BLaER1 (cell line): Measurements from ENCODE around the gene IL4I1.

ENCODE experiments used
- H3K27ac ChIP-seq: shearing (Covaris generic); formaldehyde crosslinking; 2 replicates; pipeline ENCODE4 v1.8.1; 2022
- H3K27me3 ChIP-seq: shearing (Covaris generic); formaldehyde crosslinking; 2 replicates; pipeline ENCODE4 v1.8.1; 2022
- H3K36me3 ChIP-seq: shearing (Covaris generic); formaldehyde crosslinking; 2 replicates; pipeline ENCODE4 v1.8.1; 2022
- H3K4me1 ChIP-seq: shearing (Covaris generic); formaldehyde crosslinking; 2 replicates; pipeline ENCODE4 v1.8.1; 2022
- H3K4me2 ChIP-seq: shearing (Covaris generic); formaldehyde crosslinking; 2 replicates; pipeline ENCODE4 v1.8.1; 2022
- H3K4me3 ChIP-seq: shearing (Covaris generic); formaldehyde crosslinking; 2 replicates; pipeline ENCODE4 v1.8.1; 2022
- H3K9ac ChIP-seq: shearing (Covaris generic); formaldehyde crosslinking; 2 replicates; pipeline ENCODE4 v1.8.1; 2022
- H3K9me3 ChIP-seq: shearing (Covaris generic); formaldehyde crosslinking; 2 replicates; pipeline ENCODE4 v1.8.1; 2022
- H4K20me1 ChIP-seq: shearing (Covaris generic); formaldehyde crosslinking; 2 replicates; pipeline ENCODE4 v1.8.1; 2022
- Cebpa-rat ChIP-seq: shearing (Covaris generic); IDR thresholded peaks from 2 replicates; pipeline ENCODE4 v1.8.1; 2022

IL4I1 gene

DNA sequence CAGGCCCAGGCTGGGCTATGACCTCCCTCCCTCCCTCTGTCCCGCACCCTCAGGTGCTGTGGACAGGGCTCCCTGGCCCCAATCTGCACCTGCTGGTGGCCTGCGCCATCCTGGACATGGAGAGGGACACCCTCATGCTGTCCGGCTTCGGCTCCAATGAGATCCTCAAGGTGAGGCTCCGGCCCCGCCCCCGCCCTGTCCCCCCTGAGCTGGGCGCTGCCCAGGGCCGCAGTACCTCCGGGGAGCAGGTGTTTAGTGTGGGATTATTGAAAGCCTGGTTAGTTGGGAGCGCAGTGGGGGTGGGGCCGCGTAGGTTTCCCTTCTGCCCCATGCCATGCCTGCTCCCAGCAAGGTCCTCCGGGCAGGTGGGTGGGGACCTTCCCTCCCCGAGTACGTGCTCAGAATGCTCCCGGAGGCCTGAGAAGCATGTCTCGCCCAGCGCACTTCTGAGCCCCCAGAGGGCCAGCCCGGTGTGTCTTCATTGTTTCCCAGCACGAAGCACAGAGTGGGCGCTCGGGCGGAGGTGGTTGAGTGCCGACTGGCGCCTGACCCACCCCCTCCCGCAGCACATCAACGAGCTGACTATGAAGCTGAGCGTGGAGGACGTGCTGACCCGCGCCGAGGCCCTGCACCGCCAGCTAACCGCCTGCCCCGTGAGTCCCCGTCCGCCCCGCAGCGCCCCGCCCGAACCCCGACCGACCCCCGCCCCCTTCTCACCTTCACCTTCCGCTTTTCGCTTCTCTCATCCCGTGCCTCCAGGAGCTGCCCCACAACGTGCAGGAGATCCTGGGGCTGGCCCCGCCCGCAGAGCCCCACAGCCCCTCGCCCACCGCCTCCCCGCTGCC lies 8.8 kb downstream of the IL4I1 start:
- Histone ChIP-seq H3K9ac (no peak overlapping the region), H3K27ac (0 out of 2 replicates have a peak overlapping the region, but pooled peaks have one; percentile 18), H3K4me2 (0 out of 2 replicates have a peak overlapping the region, but pooled peaks have one; percentile 7), H3K4me3 (no peak overlapping the region), H3K9me3 (peaks cover 3% of the 10 kb centered on the region; the same call in 1 of the 2 replicates), H4K20me1 (no peaks in the 10 kb centered on the region), H3K27me3 (no peaks in the 10 kb centered on the region), H3K36me3 (peaks cover 45% of the 10 kb centered on the region), H3K4me1 (peaks cover 76% of the 10 kb centered on the region)
- no peak for TF ChIP-seq Cebpa-rat

DNA sequence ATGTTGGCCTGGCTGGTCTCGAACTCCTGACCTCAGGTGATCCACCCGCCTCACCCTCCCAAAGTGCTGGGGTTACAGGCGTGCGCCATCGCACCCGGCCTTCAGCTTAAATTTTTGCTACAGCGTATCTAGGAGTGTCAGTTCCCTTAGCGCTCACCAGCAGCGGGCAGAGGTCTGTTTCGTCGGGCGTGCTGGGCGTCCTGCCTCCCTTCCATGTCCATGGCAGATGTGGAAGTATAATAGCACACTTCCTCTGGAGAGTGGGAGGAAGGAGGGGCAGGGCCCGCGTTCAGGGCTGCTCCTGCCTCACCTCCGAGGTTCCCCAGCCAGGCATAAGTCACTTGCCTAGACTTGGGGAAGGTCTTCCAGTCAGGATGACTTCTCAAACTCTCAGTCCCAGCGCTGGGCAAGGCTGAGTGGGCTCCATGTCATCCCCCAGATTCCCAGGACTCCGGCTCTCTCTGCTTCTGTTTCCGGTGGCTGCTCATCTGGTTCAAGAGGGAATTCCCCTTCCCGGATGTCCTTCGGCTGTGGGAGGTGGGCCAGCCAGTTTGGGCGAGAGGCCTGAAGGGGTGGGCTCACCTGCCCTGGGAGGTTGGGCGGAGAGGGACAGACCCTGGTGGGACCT lies 9.5 kb downstream of the IL4I1 start:
- H3K9ac ChIP-seq = no peak overlapping the region
- H3K9me3 ChIP-seq = peaks cover 6% of the 10 kb centered on the region; the same call in 1 of the 2 replicates
- H3K27me3 ChIP-seq = no peaks in the 10 kb centered on the region
- H3K36me3 ChIP-seq = peaks cover 52% of the 10 kb centered on the region
- no peaks in the 10 kb centered on the region for H4K20me1 ChIP-seq
- TF ChIP-seq Cebpa-rat = no peak
- no peak overlapping the region for H3K4me3 ChIP-seq
- H3K4me1 ChIP-seq = peaks cover 76% of the 10 kb centered on the region
- H3K27ac ChIP-seq = 0 out of 2 replicates have a peak overlapping the region, but pooled peaks have one; percentile 18
- 0 out of 2 replicates have a peak overlapping the region, but pooled peaks have one; percentile 7 for H3K4me2 ChIP-seq

- H3K9ac ChIP-seq = peak overlapping the region; percentile 72
- peak overlapping the region; percentile 73 for H3K27ac ChIP-seq
- no peak for TF ChIP-seq Cebpa-rat
- H3K27me3 ChIP-seq = no peaks in the 10 kb centered on the region
- peak overlapping the region; percentile 22; the same call in 1 of the 2 replicates for H3K4me3 ChIP-seq
- H3K4me1 ChIP-seq = peaks cover 73% of the 10 kb centered on the region
- H3K9me3 ChIP-seq = peaks cover 6% of the 10 kb centered on the region; the same call in 1 of the 2 replicates
- peaks cover 75% of the 10 kb centered on the region for H3K36me3 ChIP-seq
- H4K20me1 ChIP-seq = no peaks in the 10 kb centered on the region
- H3K4me2 ChIP-seq = peak overlapping the region; percentile 81
Measured at GRCh38 chr19:49884760-49885159, 11.9 kb downstream of the IL4I1 start.

GRCh38 chr19:49884109-49884508 lies 12.6 kb downstream of the IL4I1 start:
- Histone ChIP-seq H3K27ac (peak overlapping the region; percentile 73), H3K27me3 (no peaks in the 10 kb centered on the region), H3K4me2 (peak overlapping the region; percentile 81), H3K9ac (peak overlapping the region; percentile 72), H3K4me3 (peak overlapping the region; percentile 22; the same call in 1 of the 2 replicates), H4K20me1 (no peaks in the 10 kb centered on the region), H3K36me3 (peaks cover 70% of the 10 kb centered on the region), H3K9me3 (peaks cover 6% of the 10 kb centered on the region; the same call in 1 of the 2 replicates), H3K4me1 (peaks cover 71% of the 10 kb centered on the region)
- TF ChIP-seq Cebpa-rat = no peak

DNA sequence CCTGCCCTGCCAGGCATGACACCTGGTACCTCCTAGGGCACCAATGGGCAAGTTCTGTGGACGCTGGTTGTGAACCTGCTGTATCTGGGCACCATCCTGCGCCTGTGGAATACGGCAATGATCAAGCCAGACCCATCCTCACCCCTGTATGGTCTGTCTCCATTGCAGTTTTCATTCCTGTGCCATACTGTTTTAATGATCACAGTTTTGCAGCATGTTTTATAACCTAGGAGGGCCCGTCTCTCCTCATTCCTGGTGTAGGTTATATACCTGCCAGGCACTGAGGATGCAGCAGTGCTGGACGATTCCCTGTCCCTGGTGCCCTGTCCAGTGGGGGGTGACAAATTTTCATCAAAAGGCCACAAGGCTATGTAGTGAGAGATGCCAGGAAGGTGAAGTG lies 13.6 kb downstream of the IL4I1 start:
- Histone ChIP-seq H3K27ac (0 out of 2 replicates have a peak overlapping the region, but pooled peaks have one; percentile 73), H3K4me1 (peaks cover 75% of the 10 kb centered on the region), H4K20me1 (no peaks in the 10 kb centered on the region; the same call in 1 of the 2 replicates), H3K9me3 (peaks cover 6% of the 10 kb centered on the region; the same call in 1 of the 2 replicates), H3K9ac (no peak overlapping the region), H3K4me2 (peak overlapping the region; percentile 81), H3K27me3 (no peaks in the 10 kb centered on the region), H3K36me3 (peaks cover 63% of the 10 kb centered on the region), H3K4me3 (no peak overlapping the region)
- no peak for TF ChIP-seq Cebpa-rat

DNA sequence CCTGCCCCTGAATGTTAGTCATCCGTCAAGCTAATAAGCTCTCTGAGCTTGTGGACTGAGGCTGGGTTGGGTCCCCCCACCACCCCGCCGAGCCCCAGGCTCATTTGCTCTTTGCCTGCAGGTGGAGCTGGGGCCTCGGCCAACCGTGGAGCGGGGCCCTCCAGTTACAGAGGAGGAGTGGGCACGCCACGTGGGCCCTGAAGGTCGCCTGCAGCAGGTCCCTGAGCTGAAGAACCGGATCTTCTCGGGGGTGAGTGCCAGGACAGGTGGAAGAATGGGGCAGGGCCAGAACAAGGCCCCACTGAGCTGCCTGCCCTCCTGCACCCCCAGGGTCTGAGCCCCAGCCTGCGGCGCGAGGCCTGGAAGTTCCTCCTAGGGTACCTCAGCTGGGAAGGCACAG lies 14.0 kb downstream of the IL4I1 start:
- no peak for TF ChIP-seq Cebpa-rat
- H3K4me3 ChIP-seq = no peak overlapping the region
- H3K27ac ChIP-seq = no peak overlapping the region
- H3K4me2 ChIP-seq = no peak overlapping the region
- H3K9me3 ChIP-seq = peaks cover 6% of the 10 kb centered on the region; the same call in 1 of the 2 replicates
- no peaks in the 10 kb centered on the region for H3K27me3 ChIP-seq
- peaks cover 74% of the 10 kb centered on the region for H3K4me1 ChIP-seq
- no peak overlapping the region for H3K9ac ChIP-seq
- H3K36me3 ChIP-seq = peaks cover 63% of the 10 kb centered on the region
- no peaks in the 10 kb centered on the region; the same call in 1 of the 2 replicates for H4K20me1 ChIP-seq

DNA sequence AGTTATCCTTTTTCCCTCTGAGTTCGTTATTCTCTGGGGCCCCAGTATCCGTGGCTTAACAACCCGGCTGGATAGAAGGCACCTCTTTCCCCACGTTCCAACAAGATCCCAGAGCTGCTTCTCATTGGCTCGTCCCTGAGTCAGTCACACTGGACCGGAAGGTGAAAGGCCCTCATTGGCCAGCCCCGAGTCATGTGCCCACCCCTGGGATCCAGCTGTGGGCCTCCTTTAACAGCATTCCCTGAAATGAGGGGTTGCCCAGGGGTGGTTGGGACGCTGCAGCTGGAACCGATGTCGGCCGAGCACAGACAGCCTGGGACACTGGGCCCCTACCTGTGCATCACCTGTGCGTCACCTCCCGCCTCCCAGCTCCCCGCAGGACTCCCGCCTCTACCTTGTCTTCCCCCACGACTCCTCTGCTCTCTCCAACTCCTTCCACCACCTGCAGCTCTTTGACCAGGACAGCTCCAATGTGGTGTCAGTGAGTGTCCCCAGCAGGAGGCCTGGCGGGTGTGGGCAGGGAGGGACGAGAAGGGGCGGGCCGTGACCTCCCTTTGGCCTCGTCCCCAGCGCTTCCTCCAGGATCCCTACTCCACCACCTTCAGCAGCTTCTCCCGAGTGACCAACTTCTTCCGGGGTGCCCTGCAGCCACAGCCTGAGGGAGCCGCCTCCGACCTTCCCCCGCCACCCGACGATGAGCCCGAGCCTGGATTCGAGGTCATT lies 14.9 kb downstream of the IL4I1 start:
- H3K4me1 ChIP-seq = peaks cover 66% of the 10 kb centered on the region
- H3K36me3 ChIP-seq = peaks cover 60% of the 10 kb centered on the region
- H3K4me3 ChIP-seq = no peak overlapping the region
- peaks cover 6% of the 10 kb centered on the region; the same call in 1 of the 2 replicates for H3K9me3 ChIP-seq
- H3K4me2 ChIP-seq = no peak overlapping the region
- H3K27me3 ChIP-seq = no peaks in the 10 kb centered on the region
- H3K27ac ChIP-seq = no peak overlapping the region
- no peak for TF ChIP-seq Cebpa-rat
- no peaks in the 10 kb centered on the region; the same call in 1 of the 2 replicates for H4K20me1 ChIP-seq
- no peak overlapping the region for H3K9ac ChIP-seq

DNA sequence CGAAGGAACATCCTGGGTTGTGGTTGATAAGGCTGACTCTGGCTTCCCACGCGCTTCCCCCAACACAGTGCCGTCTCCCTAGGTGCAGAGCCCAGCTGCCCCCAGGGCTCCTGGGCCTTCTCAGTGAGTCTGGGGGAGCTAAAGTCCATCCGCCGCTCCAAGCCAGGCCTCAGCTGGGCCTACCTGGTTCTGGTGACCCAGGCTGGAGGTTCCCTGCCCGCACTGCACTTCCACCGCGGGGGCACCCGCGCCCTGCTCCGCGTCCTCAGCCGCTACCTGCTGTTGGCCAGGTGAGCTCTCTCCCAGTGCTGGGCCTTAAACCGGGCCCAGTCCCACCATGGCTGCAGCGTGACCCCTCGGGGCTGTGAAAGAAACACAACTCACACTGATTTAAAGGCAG lies 15.5 kb downstream of the IL4I1 start:
- Histone ChIP-seq H3K36me3 (peaks cover 60% of the 10 kb centered on the region), H3K4me3 (no peak overlapping the region)
- no peak for TF ChIP-seq Cebpa-rat

More for the DNA sequence above, 15.5 kb downstream of the IL4I1 start:
- peaks cover 6% of the 10 kb centered on the region; the same call in 1 of the 2 replicates for H3K9me3 ChIP-seq
- no peaks in the 10 kb centered on the region for H3K27me3 ChIP-seq
- no peaks in the 10 kb centered on the region; the same call in 1 of the 2 replicates for H4K20me1 ChIP-seq
- H3K27ac ChIP-seq = no peak overlapping the region
- H3K4me2 ChIP-seq = no peak overlapping the region
- H3K4me1 ChIP-seq = peaks cover 62% of the 10 kb centered on the region
- H3K9ac ChIP-seq = peak overlapping the region; percentile 24; the same call in 1 of the 2 replicates
